Peyer's patch (tissue), 4 donors: ENCODE measurements around the gene ANKRD11. TPM values are rescaled to one million over a fixed set of nuclear protein-coding genes. Genes with fewer than 3 reads are reported as not detected.

Experiments used
- DNase-seq, 3 donors: peaks; one replicate each; pipeline ENCODE4 v3.0.0-alpha.2; 2017 to 2019
- H3K27ac ChIP-seq, 4 donors: fragments of 200-600 bp; sonication (generic); one replicate each; pipeline ENCODE4 v1.5.1; 2016 to 2019
- H3K27me3 ChIP-seq, 2 donors: fragments of 200-600 bp; sonication (generic); one replicate each; pipeline ENCODE4 v1.5.1; 2019
- H3K36me3 ChIP-seq, 3 donors: fragments of 200-600 bp; sonication (generic); one replicate each; pipeline ENCODE4 v1.5.1; 2016 to 2019
- H3K4me1 ChIP-seq, 4 donors: fragments of 200-600 bp; sonication (generic); one replicate each; pipeline ENCODE4 v1.5.1; 2016 to 2019
- H3K4me3 ChIP-seq, 4 donors: fragments of 200-600 bp; sonication (generic); 1 replicate in 3 of 4; 2 replicates in 1 of 4; pipeline ENCODE4 v1.5.1; 2016 to 2019; ENCODE audit warnings: mild to moderate bottlenecking in 1 of 4
- H3K9me3 ChIP-seq, 4 donors: fragments of 200-600 bp; sonication (generic); one replicate each; pipeline ENCODE4 v1.5.1; 2016 to 2019; ENCODE audit warnings: mild to moderate bottlenecking in 1 of 4
- CTCF ChIP-seq, 6 experiments: fragments of 450-650 bp in 4 of 6; fragments of 200-600 bp in 2 of 6; sonication (generic) in 1 of 6; IDR thresholded peaks; one replicate each; pipeline ENCODE4 v1.5.1; 2017 to 2019; ENCODE audit warnings: antibody characterized with exemption in 6 of 6, mild to moderate bottlenecking in 3 of 6, moderate library complexity in 1 of 6
- POLR2A ChIP-seq, 2 donors: fragments of 450-650 bp; IDR thresholded peaks; one replicate each; pipeline ENCODE4 v1.5.1; 2017; ENCODE audit warnings: antibody characterized with exemption in 2 of 2, mild to moderate bottlenecking in 2 of 2, moderate library complexity in 2 of 2
- total RNA-seq, 4 donors: library from RNA; depleted of rRNA; stranded (reverse); fragments of >200 nt; gene quantifications; one replicate each; pipeline ENCODE4 v1.1.0, GENCODE V29; 2016

The ANKRD11 gene
- total RNA-seq, 4 donors from 2014 or later: 177 to 227 (median 211) TPM

DNA sequence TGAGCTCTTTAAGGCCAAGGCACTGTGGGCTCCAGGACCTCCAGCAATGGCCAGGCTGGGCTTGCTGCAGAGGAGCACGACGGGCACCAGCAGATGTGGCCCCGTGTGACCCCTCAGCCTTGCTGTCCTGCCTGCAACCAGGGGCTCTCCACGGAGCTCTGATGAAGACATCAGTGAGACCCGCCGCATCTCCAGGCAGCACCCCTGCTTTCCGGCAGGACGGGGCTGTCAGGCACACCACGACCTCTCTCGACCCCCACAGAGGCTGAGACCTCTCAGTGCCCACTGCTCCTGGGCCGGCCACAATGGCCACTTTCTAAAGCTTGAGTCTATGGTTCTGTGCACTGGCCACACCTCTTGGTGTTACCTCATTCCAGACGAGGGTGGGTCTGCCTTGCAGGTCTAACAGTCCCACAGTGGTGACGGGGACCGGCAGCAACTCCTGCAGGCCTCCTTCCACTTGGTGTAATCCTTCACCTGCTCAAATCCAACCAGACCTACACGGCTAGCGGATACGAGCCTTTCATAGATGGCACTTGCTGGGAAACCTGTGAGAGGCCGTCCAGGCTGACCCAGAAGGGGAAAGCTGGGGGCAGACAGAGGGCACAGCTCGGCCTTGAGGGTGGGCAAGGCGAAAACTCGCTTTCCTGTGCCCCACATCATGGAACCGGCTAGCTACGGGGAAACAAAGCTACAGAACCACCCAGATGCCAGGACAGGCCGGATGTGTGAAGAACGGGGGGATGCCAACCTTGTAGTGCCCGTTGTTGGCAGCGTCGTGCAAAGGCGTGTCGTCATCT, 202.4 kb downstream of the ANKRD11 start:
- Histone ChIP-seq H3K9me3 (no peaks in the 10 kb centered on the region), H3K27me3 (no peaks in the 10 kb centered on the region), H3K27ac (no peak overlapping the region), H3K36me3 (peaks cover 3 to 75% (median 3%) of the 10 kb centered on the region in 3 donors), H3K4me3 (no peak overlapping the region), H3K4me1 (no peaks in the 10 kb centered on the region)
- TF ChIP-seq POLR2A (IDR thresholded peaks at IDR 0.05) (no peak), CTCF (IDR thresholded peaks at IDR 0.05) (no peak)
- no peak for DNase-seq

DNA sequence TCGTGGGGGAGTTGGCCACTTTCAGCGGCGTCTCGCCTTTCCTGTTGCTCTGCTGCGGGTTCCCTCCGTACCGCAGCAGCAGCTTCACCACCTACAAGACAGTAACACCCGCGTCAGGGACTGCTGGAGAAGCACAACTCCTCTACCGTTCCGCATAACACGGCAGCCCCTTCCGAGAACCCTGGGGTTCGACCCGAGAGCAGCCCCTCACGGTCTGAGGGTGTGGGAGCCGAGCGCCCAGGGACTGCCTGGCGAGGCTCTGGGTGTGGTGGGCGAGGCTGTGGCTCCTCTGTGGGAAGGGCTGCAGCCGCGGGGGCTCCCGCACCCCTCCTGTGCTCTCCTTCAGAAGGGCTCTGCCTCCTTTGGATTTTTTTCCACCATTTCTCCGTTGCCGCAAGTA, 204.3 kb downstream of the ANKRD11 start:
- no peak for DNase-seq
- Histone ChIP-seq H3K4me3 (no peak overlapping the region), H3K4me1 (no peaks in the 10 kb centered on the region), H3K9me3 (no peaks in the 10 kb centered on the region), H3K27ac (no peak overlapping the region), H3K27me3 (no peaks in the 10 kb centered on the region), H3K36me3 (peaks cover 3 to 86% (median 3%) of the 10 kb centered on the region in 3 donors)
- TF ChIP-seq POLR2A (IDR thresholded peaks at IDR 0.05) (no peak), CTCF (IDR thresholded peaks at IDR 0.05) (no peak)

- no peak for DNase-seq
- Histone ChIP-seq H3K9me3 (no peaks in the 10 kb centered on the region), H3K4me1 (no peaks in the 10 kb centered on the region), H3K27ac (no peak overlapping the region), H3K36me3 (peaks cover 3 to 86% (median 3%) of the 10 kb centered on the region in 3 donors), H3K4me3 (no peak overlapping the region), H3K27me3 (no peaks in the 10 kb centered on the region)
- TF ChIP-seq CTCF (IDR thresholded peaks at IDR 0.05): no peak
- TF ChIP-seq POLR2A (IDR thresholded peaks at IDR 0.05): no peak
Measured at GRCh38 chr16:89285381-89285780, 205.0 kb downstream of the ANKRD11 start.

DNA sequence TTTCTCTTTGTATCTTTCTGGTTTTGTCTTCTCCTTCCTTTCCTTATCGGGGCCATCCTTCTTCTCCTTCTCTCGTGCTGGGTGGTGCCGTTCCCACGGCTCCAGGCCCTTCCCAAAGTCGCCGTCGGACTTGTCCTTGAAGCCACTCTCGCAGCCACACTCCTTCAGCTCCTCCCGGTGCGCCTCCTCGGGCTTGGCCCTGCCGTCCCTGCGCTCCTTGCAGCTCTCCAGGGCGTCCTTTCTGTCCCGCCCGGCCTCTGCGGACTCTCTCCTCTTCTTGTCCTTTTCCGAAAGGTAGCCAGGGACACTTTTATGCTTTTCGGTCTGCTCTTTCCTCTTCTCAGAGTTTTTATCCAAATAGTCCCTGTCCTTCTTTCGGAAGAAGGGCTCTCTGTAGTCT, 206.9 kb downstream of the ANKRD11 start:
- Histone ChIP-seq H3K27me3 (no peaks in the 10 kb centered on the region), H3K4me1 (no peaks in the 10 kb centered on the region), H3K4me3 (no peak overlapping the region), H3K27ac (no peak overlapping the region), H3K36me3 (peaks cover 0 to 91% (median 3%) of the 10 kb centered on the region in 3 donors), H3K9me3 (no peaks in the 10 kb centered on the region)
- no peak for DNase-seq
- no peak for TF ChIP-seq POLR2A (IDR thresholded peaks at IDR 0.05)
- no peak for TF ChIP-seq CTCF (IDR thresholded peaks at IDR 0.05)

DNA sequence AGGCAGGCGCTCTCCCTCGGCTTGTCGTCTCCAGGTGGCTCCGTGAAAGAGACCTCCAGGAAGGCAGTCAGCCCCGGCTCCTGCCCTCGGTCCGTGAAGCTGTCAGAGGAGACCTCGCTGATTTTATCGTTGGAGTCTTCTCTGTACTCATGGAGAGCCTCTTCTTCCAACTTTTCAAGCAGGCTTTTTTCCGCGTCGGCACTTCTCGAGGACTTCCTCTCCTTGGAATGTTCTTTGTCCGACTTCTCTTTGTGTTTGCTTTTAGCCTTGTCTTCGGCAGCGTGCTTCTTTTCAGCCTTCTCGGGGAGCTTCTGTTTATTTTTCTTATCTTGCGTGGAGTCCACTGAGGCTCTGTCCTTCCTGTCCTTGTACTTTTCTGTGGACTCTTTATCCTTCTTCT, 207.8 kb downstream of the ANKRD11 start:
- no peak for DNase-seq
- H3K4me1 ChIP-seq: no peaks in the 10 kb centered on the region
- TF ChIP-seq POLR2A (IDR thresholded peaks at IDR 0.05) (no peak), CTCF (IDR thresholded peaks at IDR 0.05) (no peak)
- H3K4me3 ChIP-seq: no peak overlapping the region
- H3K27me3 ChIP-seq: no peaks in the 10 kb centered on the region
- H3K36me3 ChIP-seq: peaks cover 0 to 91% (median 3%) of the 10 kb centered on the region in 3 donors
- no peaks in the 10 kb centered on the region for H3K9me3 ChIP-seq
- no peak overlapping the region for H3K27ac ChIP-seq
